GM13976 (cell line): Measurements from ENCODE around the gene PCGF3.
"Not testable (repeated sequence)": the region's sequence is repeated elsewhere in the genome, so short reads cannot be mapped to it uniquely, and the experiment has no call there.

Source experiments
- DNase-seq: peaks from one replicate; pipeline ENCODE4 v3.0.0; 2012; ENCODE audit warnings: low spot score
- in situ Hi-C: fragments of 300-500 bp; cut with MboI; formaldehyde crosslinking; loops from one replicate; pipeline ENCODE4 v1.12.0; 2022; ENCODE audit warnings: low sequenced_read_pairs, mixed read lengths, inconsistent platforms; ENCODE audit not compliant: unreplicated experiment
- TF ChIP-seq, protein P1 (sequence below): IDR thresholded peaks from 2 replicates; pipeline ENCODE4 v1.5.1; 2012; ENCODE audit warnings: borderline replicate concordance, mild to moderate bottlenecking; ENCODE audit not compliant: insufficient read depth; ENCODE audit errors: extremely low read depth, missing control alignments, control extremely low read depth

Gene PCGF3

DNA sequence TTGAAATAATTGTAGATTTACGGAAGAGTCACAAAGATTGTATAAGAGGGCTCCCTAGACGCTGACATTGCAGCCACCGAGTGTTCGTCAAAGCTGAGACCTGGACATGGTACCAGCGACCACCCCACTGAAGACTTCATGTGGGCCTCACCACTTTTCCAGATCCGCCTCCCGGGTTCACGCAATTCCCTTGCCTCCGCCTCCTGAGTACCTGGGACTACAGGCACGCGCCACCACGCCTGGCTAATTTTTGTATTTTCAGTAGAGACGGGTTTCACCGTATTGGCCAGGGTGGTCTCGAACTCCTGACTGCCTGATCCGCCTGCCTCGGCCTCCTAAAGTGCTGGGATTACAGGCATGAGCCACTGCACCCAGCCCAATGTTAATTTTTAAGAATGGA lies 90.6 kb downstream of the PCGF3 start:
- TF ChIP-seq, protein P1, sequence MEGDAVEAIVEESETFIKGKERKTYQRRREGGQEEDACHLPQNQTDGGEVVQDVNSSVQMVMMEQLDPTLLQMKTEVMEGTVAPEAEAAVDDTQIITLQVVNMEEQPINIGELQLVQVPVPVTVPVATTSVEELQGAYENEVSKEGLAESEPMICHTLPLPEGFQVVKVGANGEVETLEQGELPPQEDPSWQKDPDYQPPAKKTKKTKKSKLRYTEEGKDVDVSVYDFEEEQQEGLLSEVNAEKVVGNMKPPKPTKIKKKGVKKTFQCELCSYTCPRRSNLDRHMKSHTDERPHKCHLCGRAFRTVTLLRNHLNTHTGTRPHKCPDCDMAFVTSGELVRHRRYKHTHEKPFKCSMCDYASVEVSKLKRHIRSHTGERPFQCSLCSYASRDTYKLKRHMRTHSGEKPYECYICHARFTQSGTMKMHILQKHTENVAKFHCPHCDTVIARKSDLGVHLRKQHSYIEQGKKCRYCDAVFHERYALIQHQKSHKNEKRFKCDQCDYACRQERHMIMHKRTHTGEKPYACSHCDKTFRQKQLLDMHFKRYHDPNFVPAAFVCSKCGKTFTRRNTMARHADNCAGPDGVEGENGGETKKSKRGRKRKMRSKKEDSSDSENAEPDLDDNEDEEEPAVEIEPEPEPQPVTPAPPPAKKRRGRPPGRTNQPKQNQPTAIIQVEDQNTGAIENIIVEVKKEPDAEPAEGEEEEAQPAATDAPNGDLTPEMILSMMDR, result no peak

DNA sequence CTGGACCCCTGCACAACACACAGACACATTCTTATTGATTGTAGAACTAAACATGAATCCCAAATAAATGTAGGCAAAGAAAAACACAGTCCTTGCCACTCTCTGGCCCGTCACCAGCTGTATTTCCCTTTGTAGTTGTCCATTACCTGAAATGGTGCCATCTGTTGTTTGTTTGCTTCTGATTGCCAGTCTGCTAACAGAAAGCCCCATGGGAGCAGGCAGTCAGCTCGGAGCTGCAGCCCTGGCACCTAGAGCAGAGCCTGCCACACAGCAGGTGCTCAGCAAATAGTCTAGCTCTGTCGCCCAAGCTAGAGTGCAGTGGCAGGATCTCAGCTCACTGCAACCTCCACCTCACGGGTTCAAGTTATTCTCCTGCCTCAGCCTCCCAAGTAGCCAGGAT lies 91.4 kb downstream of the PCGF3 start:
- DNase-seq, result no peak
- TF ChIP-seq, protein P1, result no peak
- in situ Hi-C loops, result no loop called here

More for the DNA sequence above, 90.6 kb downstream of the PCGF3 start:
- DNase-seq, result no peak
- in situ Hi-C loops, result no loop called here

GRCh38 chr4:801436-802124 lies 95.9 kb downstream of the PCGF3 start:
- DNase-seq, result no peak
- TF ChIP-seq, protein P1, result no peak
- in situ Hi-C loops, result no loop called here

- DNase-seq, result no peak
- in situ Hi-C loops, result no loop called here
- TF ChIP-seq, protein P1, result no peak
These were observed 98.3 kb downstream of the PCGF3 start for GRCh38 chr4:803884-804283.

GRCh38 chr4:804804-805203 lies 99.2 kb downstream of the PCGF3 start:
- TF ChIP-seq, protein P1, result no peak
- in situ Hi-C loops, result no loop called here
- no peak for DNase-seq

GRCh38 chr4:806979-807378 lies 101.3 kb downstream of the PCGF3 start:
- DNase-seq, in situ Hi-C loops: not testable (repeated sequence)

DNA sequence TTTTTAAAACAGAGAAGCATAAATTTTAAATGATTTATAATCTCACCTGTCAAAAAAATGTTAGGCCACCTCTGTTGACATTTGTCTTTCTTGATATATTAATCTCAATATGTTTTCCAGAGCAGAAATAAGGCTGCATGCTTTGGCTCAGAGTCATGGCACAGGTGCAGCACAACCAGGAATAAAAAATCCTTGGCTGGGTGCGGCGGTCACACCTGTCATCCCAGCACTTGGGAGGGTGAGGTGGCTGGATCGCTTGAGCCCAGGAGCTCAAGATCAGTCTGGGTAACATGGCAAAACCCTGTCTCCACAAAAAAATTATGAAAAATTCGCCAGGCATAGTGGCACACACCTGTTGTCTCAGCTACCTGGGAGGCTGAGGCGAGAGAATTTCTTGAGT lies 102.2 kb downstream of the PCGF3 start:
- TF ChIP-seq, protein P1, result no peak
- DNase-seq, result no peak
- in situ Hi-C loops, result no loop called here
